GM23338 (cell line): ENCODE measurements around the gene H2BK1. TPM values are rescaled to one million over a fixed set of nuclear protein-coding genes. Genes with fewer than 3 reads are reported as not detected.

Experiments
- ATAC-seq: fragments of 200-7000 bp; cut with Tn5 transposase; 3 replicates; pipeline ENCODE4 v1.9.1; 2020
- DNase-seq: peaks from one replicate; pipeline ENCODE4 v3.0.0-alpha.2; 2015; ENCODE audit warnings: low spot score
- H2AFZ ChIP-seq: fragments of 200-600 bp; sonication (generic); 2 replicates; pipeline ENCODE4 v1.8.0; 2016; ENCODE audit warnings: antibody characterized with exemption, mild to moderate bottlenecking, moderate library complexity
- H3F3A ChIP-seq: fragments of 200-600 bp; sonication (generic); replicated peaks from 2 replicates; pipeline ENCODE4 v1.8.0; 2017; ENCODE audit warnings: antibody characterized with exemption, mixed run types, low read depth
- H3K27ac ChIP-seq: fragments of 200-600 bp; sonication (generic); 2 replicates; pipeline ENCODE4 v1.6.1; 2016; ENCODE audit warnings: low read depth
- H3K27me3 ChIP-seq: fragments of 200-600 bp; sonication (generic); 2 replicates; pipeline ENCODE4 v1.8.0; 2016; ENCODE audit warnings: mild to moderate bottlenecking, mixed run types, moderate library complexity; ENCODE audit not compliant: insufficient read depth
- H3K36me3 ChIP-seq: fragments of 200-600 bp; sonication (generic); 2 replicates; pipeline ENCODE4 v1.8.0; 2016; ENCODE audit warnings: mild to moderate bottlenecking; ENCODE audit not compliant: insufficient read depth
- H3K4me1 ChIP-seq: fragments of 200-600 bp; sonication (generic); 2 replicates; pipeline ENCODE4 v1.8.0; 2016; ENCODE audit warnings: mild to moderate bottlenecking, moderate library complexity; ENCODE audit not compliant: insufficient read depth
- H3K4me2 ChIP-seq: fragments of 200-600 bp; sonication (generic); 2 replicates; pipeline ENCODE4 v1.7.1; 2017; ENCODE audit warnings: mixed run types
- H3K4me3 ChIP-seq: fragments of 200-600 bp; sonication (generic); 2 replicates; pipeline ENCODE4 v1.6.1; 2016; ENCODE audit warnings: mixed run types
- H3K79me2 ChIP-seq: fragments of 200-600 bp; sonication (generic); replicated peaks from 2 replicates; pipeline ENCODE4 v1.8.0; 2017; ENCODE audit warnings: mild to moderate bottlenecking; ENCODE audit not compliant: insufficient read depth
- H3K9me2 ChIP-seq: fragments of 200-600 bp; sonication (generic); 2 replicates; pipeline ENCODE4 v1.8.0; 2017; ENCODE audit not compliant: insufficient read depth
- H4K20me1 ChIP-seq: fragments of 200-600 bp; sonication (generic); replicated peaks from 2 replicates; pipeline ENCODE4 v1.8.0; 2017; ENCODE audit warnings: mild to moderate bottlenecking; ENCODE audit not compliant: insufficient read depth
- H3K27ac Mint-ChIP-seq: 2 replicates; pipeline ENCODE4 v1.8.0; 2020; ENCODE audit warnings: inconsistent platforms, mild to moderate bottlenecking, moderate library complexity, mixed read lengths
- H3K27me3 Mint-ChIP-seq: 3 replicates; pipeline ENCODE4 v1.8.0; 2022; ENCODE audit warnings: low read depth, mild to moderate bottlenecking, moderate library complexity, mixed read lengths, inconsistent platforms; ENCODE audit not compliant: insufficient read depth, poor library complexity
- H3K36me3 Mint-ChIP-seq: 3 replicates; pipeline ENCODE4 v1.8.0; 2021; ENCODE audit warnings: low read depth, mild to moderate bottlenecking, inconsistent platforms, moderate library complexity, mixed read lengths
- H3K4me1 Mint-ChIP-seq: 3 replicates; pipeline ENCODE4 v1.8.0; 2020; ENCODE audit warnings: mild to moderate bottlenecking, inconsistent platforms, mixed read lengths
- H3K4me3 Mint-ChIP-seq: 3 replicates; pipeline ENCODE4 v1.8.0; 2021; ENCODE audit warnings: moderate library complexity, mild to moderate bottlenecking, inconsistent platforms, mixed read lengths
- H3K9me3 Mint-ChIP-seq: 3 replicates; pipeline ENCODE4 v1.8.0; 2020; ENCODE audit warnings: moderate library complexity, mild to moderate bottlenecking, inconsistent platforms, mixed read lengths
- CREB1 ChIP-seq: fragments of 250-450 bp; sonication (Bioruptor Pico); IDR thresholded peaks from 2 replicates; pipeline ENCODE4 v1.5.0; 2020; ENCODE audit warnings: low read depth, mild to moderate bottlenecking, moderate library complexity
- CTCF ChIP-seq, 2 experiments: fragments of 200-600 bp in 1 of 2; sonication (generic) in 1 of 2; conservative IDR thresholded peaks; 2 replicates each; pipeline versions ENCODE4 v1.5.1 to v1.6.1; 2016 to 2017; ENCODE audit warnings: antibody characterized with exemption in 2 of 2, low read depth in 2 of 2, mild to moderate bottlenecking in 2 of 2, moderate library complexity in 1 of 2
- EZH2 ChIP-seq: fragments of 200-600 bp; sonication (generic); IDR thresholded peaks from one replicate; pipeline ENCODE4 v1.8.0; 2017; ENCODE audit warnings: antibody characterized with exemption, mild to moderate bottlenecking, low read depth; ENCODE audit not compliant: unreplicated experiment
- JUNB ChIP-seq: IDR thresholded peaks from one replicate; pipeline ENCODE4 v1.6.1; 2016; ENCODE audit warnings: antibody characterized with exemption; ENCODE audit not compliant: unreplicated experiment
- polyA plus RNA-seq: library from polyadenylated mRNA; unstranded; fragments of >200 nt; fragmentation: Nextera tagmentation; extraction: Ambion mirVana; gene quantifications from 2 replicates; pipeline ENCODE4 v1.2.1, GENCODE V29; 2016
- total RNA-seq: library from RNA; depleted of rRNA; stranded (reverse); fragments of >200 nt; shearing (Covaris generic); gene quantifications from 2 replicates; pipeline ENCODE4 v1.2.3, GENCODE V29; 2014

H2BK1 gene
- total and polyA plus RNA-seq, 2 experiments from 2014 or later = not detected

- Histone ChIP-seq H3K36me3 (no peaks in the 10 kb centered on the region), H3K4me2 (peak overlapping the region; percentile 86), H3K9me2 (no peaks in the 10 kb centered on the region), H2AFZ (no peak overlapping the region; the same call in 1 of the 2 replicates), H3K79me2 (no peaks in the 10 kb centered on the region), H4K20me1 (no peaks in the 10 kb centered on the region), H3K4me3 (peak overlapping the region; percentile 65), H3K4me1 (peaks cover 43% of the 10 kb centered on the region), H3K27ac (no peak overlapping the region), H3K27me3 (peaks cover 74% of the 10 kb centered on the region), H3F3A (peaks cover 5% of the 10 kb centered on the region; the same call in 1 of the 2 replicates)
- Mint-ChIP-seq H3K4me1 (peaks cover 69% of the 10 kb centered on the region), H3K27ac (no peak overlapping the region), H3K27me3 (peaks cover 62% of the 10 kb centered on the region), H3K4me3 (peak overlapping the region; percentile 71), H3K9me3 (no peaks in the 10 kb centered on the region; the same call in 2 of the 3 replicates), H3K36me3 (no peaks in the 10 kb centered on the region; the same call in 2 of the 3 replicates)
- ATAC-seq = peak; percentile 1; the same call in 2 of the 3 replicates
- TF ChIP-seq JUNB (no peak), CTCF (conservative IDR thresholded peaks at IDR 0.05; ENCODE audit: low read depth in 2 of 2) (no peak), EZH2 (no peak)
- peak; percentile 45 for DNase-seq
Measured at GRCh38 chr7:151246102-151246850, 36.0 kb upstream of the H2BK1 start.

GRCh38 chr7:151245360-151246101 is 35.2 kb upstream of the H2BK1 start:
- H2AFZ ChIP-seq = peak overlapping the region; percentile 81
- Mint-ChIP-seq H3K9me3 (no peaks in the 10 kb centered on the region; the same call in 2 of the 3 replicates), H3K4me3 (peak overlapping the region; percentile 71), H3K4me1 (peaks cover 63% of the 10 kb centered on the region), H3K27ac (no peak overlapping the region), H3K36me3 (no peaks in the 10 kb centered on the region; the same call in 2 of the 3 replicates), H3K27me3 (peaks cover 56% of the 10 kb centered on the region)
- peak overlapping the region; percentile 86 for H3K4me2 ChIP-seq
- DNase-seq = peak; percentile 62
- peaks cover 5% of the 10 kb centered on the region; the same call in 1 of the 2 replicates for H3F3A ChIP-seq
- no peak overlapping the region for H3K27ac ChIP-seq
- H3K36me3 ChIP-seq = no peaks in the 10 kb centered on the region
- H3K4me3 ChIP-seq = peak overlapping the region; percentile 65
- H3K27me3 ChIP-seq = peaks cover 67% of the 10 kb centered on the region
- no peaks in the 10 kb centered on the region for H4K20me1 ChIP-seq
- peaks cover 35% of the 10 kb centered on the region; the same call in 1 of the 2 replicates for H3K4me1 ChIP-seq
- peak; percentile 47 for ATAC-seq
- no peaks in the 10 kb centered on the region for H3K9me2 ChIP-seq
- TF ChIP-seq CREB1 (CRISPR knock-in tag) (no peak), CTCF (conservative IDR thresholded peaks at IDR 0.05; ENCODE audit: low read depth in 2 of 2) (peak; percentile 41 to 76), EZH2 (no peak), JUNB (no peak)
- no peaks in the 10 kb centered on the region for H3K79me2 ChIP-seq
